ENCODE results near the gene ADAMTSL3.

Gene ADAMTSL3

GRCh38 chr15:83866692-83867091 lies 212.8 kb downstream of the ADAMTSL3 start:
- Histone ChIP-seq H3K27me3 (ENCODE audit: low read depth, low read length) (peaks cover 9% of the 10 kb centered on the region), H4K20me1 (ENCODE audit: insufficient read depth, low read length) (no peaks in the 10 kb centered on the region), H3K9ac (ENCODE audit: low read length) (no peak overlapping the region), H2AFZ (ENCODE audit: low read depth, low read length) (no peak overlapping the region), H3K4me3 (ENCODE audit: low read length) (no peak overlapping the region), H3K4me2 (ENCODE audit: low read length) (no peak overlapping the region), H3K79me2 (ENCODE audit: low read length) (no peaks in the 10 kb centered on the region), H3K36me3 (replicated peaks; ENCODE audit: low read depth, low read length) (no peaks in the 10 kb centered on the region), H3K4me1 (ENCODE audit: low read length) (peaks cover 6% of the 10 kb centered on the region), H3K9me3 (ENCODE audit: insufficient read depth, low read length) (no peaks in the 10 kb centered on the region), H3K27ac (ENCODE audit: low read length) (no peak overlapping the region)
- TF ChIP-seq EZH2phosphoT487 (IDR thresholded peaks at IDR 0.05; ENCODE audit: low read depth): no peak
- no peak for TF ChIP-seq CTCF (IDR thresholded peaks at IDR 0.05; ENCODE audit: low read depth, low read length)

- Histone ChIP-seq H3K27ac (ENCODE audit: low read length) (no peak overlapping the region), H4K20me1 (ENCODE audit: insufficient read depth, low read length) (no peaks in the 10 kb centered on the region), H3K4me2 (ENCODE audit: low read length) (no peak overlapping the region), H3K4me3 (ENCODE audit: low read length) (no peak overlapping the region), H3K79me2 (ENCODE audit: low read length) (no peaks in the 10 kb centered on the region), H3K27me3 (ENCODE audit: low read depth, low read length) (peaks cover 9% of the 10 kb centered on the region), H3K9me3 (ENCODE audit: insufficient read depth, low read length) (no peaks in the 10 kb centered on the region), H2AFZ (ENCODE audit: low read depth, low read length) (no peak overlapping the region), H3K4me1 (ENCODE audit: low read length) (peaks cover 18% of the 10 kb centered on the region), H3K36me3 (replicated peaks; ENCODE audit: low read depth, low read length) (no peaks in the 10 kb centered on the region), H3K9ac (ENCODE audit: low read length) (no peak overlapping the region)
- TF ChIP-seq EZH2phosphoT487 (IDR thresholded peaks at IDR 0.05; ENCODE audit: low read depth) (no peak), CTCF (IDR thresholded peaks at IDR 0.05; ENCODE audit: low read depth, low read length) (no peak)
These were observed 215.4 kb downstream of the ADAMTSL3 start for GRCh38 chr15:83869341-83869740.

- H3K4me3 ChIP-seq (ENCODE audit: low read length): peak overlapping the region; percentile 45
- H4K20me1 ChIP-seq (ENCODE audit: insufficient read depth, low read length): no peaks in the 10 kb centered on the region
- H3K27me3 ChIP-seq (ENCODE audit: low read depth, low read length): peaks cover 9% of the 10 kb centered on the region
- H3K9me3 ChIP-seq (ENCODE audit: insufficient read depth, low read length): no peaks in the 10 kb centered on the region
- H3K36me3 ChIP-seq (replicated peaks; ENCODE audit: low read depth, low read length): no peaks in the 10 kb centered on the region
- H3K79me2 ChIP-seq (ENCODE audit: low read length): no peaks in the 10 kb centered on the region
- TF ChIP-seq EZH2phosphoT487 (IDR thresholded peaks at IDR 0.05; ENCODE audit: low read depth) (no peak), CTCF (IDR thresholded peaks at IDR 0.05; ENCODE audit: low read depth, low read length) (no peak)
- H3K4me2 ChIP-seq (ENCODE audit: low read length): peak overlapping the region; percentile 74
- no peak overlapping the region for H3K9ac ChIP-seq (ENCODE audit: low read length)
- peaks cover 18% of the 10 kb centered on the region for H3K4me1 ChIP-seq (ENCODE audit: low read length)
- H3K27ac ChIP-seq (ENCODE audit: low read length): peak overlapping the region; percentile 38
- H2AFZ ChIP-seq (ENCODE audit: low read depth, low read length): no peak overlapping the region
These were observed 218.1 kb downstream of the ADAMTSL3 start for GRCh38 chr15:83871808-83872559.

GRCh38 chr15:83873966-83874365 lies 220.0 kb downstream of the ADAMTSL3 start:
- H3K27ac ChIP-seq (ENCODE audit: low read length): no peak overlapping the region

More at GRCh38 chr15:83873966-83874365, 220.0 kb downstream of the ADAMTSL3 start:
- Histone ChIP-seq H3K4me2 (ENCODE audit: low read length) (no peak overlapping the region), H3K4me1 (ENCODE audit: low read length) (peaks cover 18% of the 10 kb centered on the region), H3K9me3 (ENCODE audit: insufficient read depth, low read length) (no peaks in the 10 kb centered on the region), H2AFZ (ENCODE audit: low read depth, low read length) (no peak overlapping the region), H4K20me1 (ENCODE audit: insufficient read depth, low read length) (no peaks in the 10 kb centered on the region), H3K27me3 (ENCODE audit: low read depth, low read length) (peaks cover 3% of the 10 kb centered on the region; the same call in 1 of the 2 replicates), H3K79me2 (ENCODE audit: low read length) (no peaks in the 10 kb centered on the region), H3K4me3 (ENCODE audit: low read length) (no peak overlapping the region), H3K36me3 (replicated peaks; ENCODE audit: low read depth, low read length) (no peaks in the 10 kb centered on the region), H3K9ac (ENCODE audit: low read length) (no peak overlapping the region)
- TF ChIP-seq EZH2phosphoT487 (IDR thresholded peaks at IDR 0.05; ENCODE audit: low read depth) (no peak), CTCF (IDR thresholded peaks at IDR 0.05; ENCODE audit: low read depth, low read length) (no peak)
